HG03439 (cell line): ENCODE data around the gene SLFN12.
A peak's percentile ranks its signal among the peaks of the same experiment; 100 is the strongest.
"Not testable (repeated sequence)": the region's sequence is repeated elsewhere in the genome, so short reads cannot be mapped to it uniquely, and the experiment has no call there.

Source experiments
- ATAC-seq: cut with Tn5 transposase; IDR thresholded peaks from one replicate; pipeline ENCODE4 v1.9.1; 2021; ENCODE audit warnings: mild to moderate bottlenecking, moderate library complexity; ENCODE audit not compliant: unreplicated experiment

SLFN12 gene

GRCh38 chr17:35414707-35415106 lies 17.6 kb downstream of the SLFN12 start:
- ATAC-seq: not testable (repeated sequence)

DNA sequence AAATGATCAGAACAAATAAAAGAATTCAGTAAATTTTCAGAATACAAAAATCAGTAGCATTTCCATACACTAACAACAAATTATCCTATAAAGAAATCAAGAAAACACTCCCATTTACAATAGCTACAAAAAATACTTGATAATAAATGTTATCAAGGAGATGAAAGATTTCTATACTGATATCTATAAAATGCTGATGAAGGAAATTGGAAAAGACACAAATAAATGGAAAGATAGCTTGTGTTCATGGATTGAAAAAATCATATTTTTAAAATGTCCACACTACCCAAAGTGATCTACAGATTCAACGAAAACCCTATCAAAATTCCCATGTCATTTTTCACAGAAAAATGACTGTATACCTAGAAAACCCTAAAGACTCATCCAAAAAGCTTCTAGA lies 18.1 kb downstream of the SLFN12 start:
- ATAC-seq: no peak

DNA sequence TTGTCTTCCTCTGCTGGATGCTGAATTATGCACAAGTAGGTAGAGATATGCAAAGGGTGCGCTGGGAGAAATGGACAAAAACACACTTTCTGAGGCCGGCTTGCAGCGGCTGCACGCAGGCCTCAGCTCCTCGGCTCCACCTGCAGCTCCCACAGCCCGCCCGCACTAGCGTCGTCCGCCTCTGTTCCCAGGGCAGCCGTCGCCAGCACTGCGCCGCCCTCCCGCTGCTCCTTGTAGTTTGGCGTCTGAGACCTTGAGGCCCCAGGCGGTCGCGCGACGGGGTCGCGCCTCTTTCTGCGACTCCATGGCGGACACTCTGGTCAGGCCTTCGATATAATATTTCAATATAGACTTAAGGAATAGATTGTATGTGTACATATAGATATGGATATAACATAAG lies 24.8 kb downstream of the SLFN12 start:
- ATAC-seq: no peak

DNA sequence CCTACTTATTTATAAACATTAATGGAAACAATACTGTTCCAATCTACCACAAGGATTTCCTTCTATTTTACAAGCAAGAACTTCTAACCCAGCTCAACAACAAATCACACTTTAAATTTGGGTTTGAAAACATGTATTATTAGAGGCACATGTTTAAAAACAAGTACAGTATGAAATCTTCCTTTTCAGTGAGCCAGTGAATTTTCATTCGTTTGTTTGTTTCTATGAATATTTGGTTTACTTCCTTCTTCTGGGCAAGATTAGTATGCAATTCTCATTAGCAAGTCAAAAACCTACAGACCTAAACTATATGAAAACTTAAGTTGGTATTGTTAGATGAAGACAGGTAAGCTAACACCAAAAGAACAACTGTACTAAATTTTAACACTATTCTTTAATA lies 25.7 kb downstream of the SLFN12 start:
- ATAC-seq: no peak

- ATAC-seq: no peak
Measured at GRCh38 chr17:35404360-35404759, 27.9 kb downstream of the SLFN12 start.

DNA sequence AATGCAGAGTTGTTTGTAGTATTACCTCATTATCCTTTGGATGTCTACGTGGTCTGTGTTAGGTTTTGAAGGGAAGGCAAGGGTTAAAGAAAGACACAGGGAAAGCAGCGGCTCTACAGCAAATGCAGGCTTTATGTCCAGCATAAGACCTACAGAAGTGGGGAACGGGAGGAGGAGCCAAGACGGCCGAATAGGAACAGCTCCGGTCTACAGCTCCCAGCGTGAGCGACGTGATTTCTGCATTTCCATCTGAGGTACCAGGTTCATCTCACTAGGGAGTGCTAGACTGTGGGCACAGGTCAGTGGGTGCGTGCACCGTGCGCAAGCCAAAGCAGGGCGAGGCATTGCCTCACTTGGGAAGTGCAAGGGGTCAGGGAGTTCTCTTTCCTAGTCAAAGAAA lies 38.5 kb downstream of the SLFN12 start:
- ATAC-seq: not testable (repeated sequence)

DNA sequence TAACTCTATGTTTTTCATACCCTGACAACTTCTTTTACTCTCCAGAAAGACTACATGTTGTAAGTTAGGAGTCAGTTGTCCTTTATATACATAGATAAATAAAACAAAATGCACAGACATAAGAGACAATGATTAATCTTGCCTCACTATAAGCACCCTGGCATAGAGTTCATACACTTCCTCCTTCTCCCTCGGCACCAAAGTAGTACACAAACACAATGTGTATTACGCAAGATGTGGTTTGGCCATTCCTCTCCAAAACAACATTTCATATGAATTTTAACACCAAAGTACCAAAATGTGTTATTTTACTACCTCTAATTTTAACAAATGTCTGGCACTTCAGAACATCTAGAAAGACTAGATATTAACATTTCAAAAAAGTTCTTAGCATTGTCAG lies 41.6 kb downstream of the SLFN12 start:
- ATAC-seq: no peak

- ATAC-seq: no peak
Measured at GRCh38 chr17:35390156-35390555, 42.1 kb downstream of the SLFN12 start.

GRCh38 chr17:35387496-35387895 lies 44.8 kb downstream of the SLFN12 start:
- no peak for ATAC-seq

DNA sequence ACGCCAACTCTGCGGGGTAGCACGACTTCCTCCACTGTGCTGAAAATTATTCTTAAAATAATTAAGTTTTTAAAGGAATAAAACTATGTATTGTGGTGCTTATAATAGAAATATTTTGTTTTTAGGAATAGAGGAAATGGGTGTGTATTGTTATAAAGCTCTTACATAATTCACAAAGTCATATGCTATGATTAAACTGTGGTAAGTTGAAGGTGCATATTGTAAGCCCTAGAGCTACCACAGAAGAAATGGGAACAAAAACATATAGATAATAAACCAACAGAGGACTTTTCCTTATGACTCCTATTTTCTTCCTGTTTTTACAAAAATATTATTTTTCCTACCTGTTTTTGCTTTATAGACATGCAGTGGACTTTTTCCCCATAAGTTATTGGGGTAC lies 54.6 kb downstream of the SLFN12 start:
- ATAC-seq: no peak

DNA sequence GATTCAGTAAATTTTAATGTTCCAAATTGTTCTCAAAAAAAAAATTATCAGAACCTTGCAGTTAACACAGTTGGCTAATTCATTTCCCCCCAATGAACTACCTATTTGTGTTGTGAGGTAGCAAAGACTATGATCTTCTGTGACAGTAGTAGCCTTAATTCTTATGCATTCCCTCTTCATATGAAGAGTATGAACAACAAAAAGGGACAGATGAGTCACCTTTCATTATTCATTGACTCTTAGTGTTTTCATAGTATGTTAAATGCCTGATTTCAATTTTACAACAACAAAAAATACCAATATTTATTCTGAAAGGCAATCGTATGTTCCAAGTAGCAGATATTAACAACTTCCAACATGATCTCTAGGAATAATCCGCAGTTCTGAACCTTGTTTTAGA lies 55.2 kb downstream of the SLFN12 start:
- no peak for ATAC-seq

DNA sequence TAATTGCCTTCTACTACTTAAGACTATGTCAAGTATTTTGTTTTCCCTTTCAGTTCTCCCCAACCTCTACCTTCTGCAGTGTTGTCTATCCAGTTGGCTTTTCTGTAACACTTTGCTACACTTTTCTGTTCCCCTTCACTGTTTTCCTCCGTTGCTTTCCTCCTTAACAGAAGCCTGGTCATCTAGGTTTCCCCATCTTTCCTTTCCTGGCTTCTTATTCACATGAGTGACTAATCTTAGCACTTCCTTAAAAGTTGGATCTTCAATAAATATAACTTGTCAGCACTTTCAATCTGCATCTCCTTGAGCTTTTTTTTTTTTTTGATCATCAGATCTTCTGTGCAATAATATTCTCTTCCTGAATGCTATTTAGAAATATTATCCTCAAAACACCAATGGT lies 56.1 kb downstream of the SLFN12 start:
- no peak for ATAC-seq

DNA sequence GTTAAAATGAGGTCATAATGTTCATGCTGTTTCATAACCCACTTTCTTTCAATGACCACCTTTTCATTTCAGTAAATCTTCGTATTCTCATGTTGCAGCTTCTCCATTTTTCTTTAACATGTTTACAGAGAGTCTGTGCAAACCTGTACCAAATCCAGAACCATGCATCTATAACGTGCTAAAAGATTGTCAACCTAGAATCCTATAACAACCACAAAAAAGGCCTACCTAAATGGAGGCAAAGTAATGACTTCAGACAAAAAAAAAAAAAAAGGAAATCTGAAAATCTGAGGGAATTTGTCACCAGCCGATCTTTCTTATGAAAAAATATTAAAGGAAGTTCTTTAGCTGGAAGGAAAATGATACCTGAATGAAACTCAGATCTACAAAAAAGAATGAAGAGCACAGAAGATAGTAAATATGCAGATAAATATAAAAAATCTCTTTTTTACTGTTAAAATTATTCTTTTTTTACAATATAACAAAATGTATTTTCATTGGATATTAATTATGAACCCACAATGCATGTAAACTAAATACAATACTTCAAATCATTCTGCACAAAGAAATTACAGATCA lies 57.4 kb downstream of the SLFN12 start:
- no peak for ATAC-seq

- ATAC-seq: peak; percentile 32
Measured at GRCh38 chr17:35373984-35374765, 58.1 kb downstream of the SLFN12 start.

GRCh38 chr17:35373534-35373983 lies 58.7 kb downstream of the SLFN12 start, which contains the start of gene SLFN11:
Gene SLFN11, minus strand, starts transcription at chr17:35373621. Its CDS starts 9,814 bp downstream, at chr17:35363807.
- ATAC-seq: peak; percentile 69

GRCh38 chr17:35372846-35373533 lies 59.3 kb downstream of the SLFN12 start:
- ATAC-seq: peak; percentile 3

DNA sequence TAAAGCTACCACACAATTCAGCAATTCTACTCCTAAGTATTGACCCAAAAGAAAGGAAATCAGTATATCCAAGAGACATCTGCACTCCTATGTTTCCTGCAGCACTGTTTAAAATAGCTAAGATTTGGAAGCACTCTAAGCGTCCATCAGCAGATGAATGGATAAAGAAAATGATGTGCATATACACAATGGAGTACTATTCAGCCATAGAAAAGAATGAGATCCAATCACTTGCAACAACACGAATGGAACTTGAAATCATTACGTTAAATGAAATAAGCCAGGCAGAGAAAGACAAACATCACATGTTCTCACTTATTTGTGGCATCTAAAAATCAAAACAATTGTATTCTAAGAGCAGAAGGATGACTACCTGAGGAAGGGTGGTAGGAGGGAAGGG lies 60.4 kb downstream of the SLFN12 start:
- no peak for ATAC-seq

DNA sequence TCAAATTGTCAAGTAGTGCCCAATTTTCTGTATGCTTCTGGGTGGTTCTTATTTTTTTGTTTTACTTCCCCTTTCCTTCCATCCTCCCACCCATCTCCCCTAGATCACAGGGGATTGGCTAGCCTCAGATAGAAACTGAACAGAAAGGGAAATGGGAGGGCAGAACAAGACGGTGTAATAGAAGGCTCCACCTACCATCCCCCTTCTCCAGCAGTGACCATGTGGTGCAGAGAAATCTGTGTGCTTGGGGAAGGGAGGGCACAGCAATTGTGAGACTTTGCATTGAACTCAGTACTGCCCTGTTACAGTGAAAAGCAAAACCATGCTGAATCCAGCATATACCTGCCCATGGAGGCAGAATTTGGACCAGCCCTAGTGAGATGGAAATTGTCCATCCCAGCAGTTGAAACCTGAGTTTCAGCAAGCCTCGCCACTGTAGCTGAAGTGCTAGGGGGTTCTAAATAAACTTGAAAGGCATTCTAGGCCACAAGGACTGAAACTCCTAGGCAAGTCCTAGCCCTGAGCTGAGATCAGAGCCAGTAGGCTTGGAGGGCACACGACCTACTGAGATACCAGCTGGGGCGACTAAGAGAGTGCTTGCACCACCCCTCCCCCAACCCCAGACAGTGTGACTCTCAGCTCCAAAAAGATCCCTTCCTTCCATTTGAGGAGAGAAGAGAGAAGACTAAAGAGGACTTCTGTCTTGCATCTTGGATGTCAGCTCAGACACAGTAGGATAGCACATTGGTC lies 64.0 kb downstream of the SLFN12 start:
- ATAC-seq: peak; percentile 86

DNA sequence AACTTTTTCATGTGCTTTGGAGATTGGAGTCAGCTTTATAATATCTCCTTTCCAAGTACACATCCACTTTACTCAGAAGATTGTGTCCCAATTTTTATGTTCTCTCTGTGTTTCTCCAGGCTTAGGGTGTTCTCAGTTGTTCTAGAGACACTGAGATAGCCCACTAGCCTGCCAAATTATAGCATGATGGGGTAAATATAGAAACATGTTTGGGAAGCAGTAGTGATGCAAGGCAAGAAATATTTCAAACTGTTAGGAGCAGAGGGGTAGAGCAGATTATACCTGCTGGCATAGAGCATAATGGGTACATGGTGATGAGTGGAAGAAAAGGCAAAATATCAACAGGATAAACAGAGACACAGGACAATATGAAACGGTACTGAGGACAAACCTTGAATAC lies 71.3 kb downstream of the SLFN12 start:
- no peak for ATAC-seq
